Caco-2 (cell line): Measurements from ENCODE around the gene RCC1. TPM values are rescaled to one million over a fixed set of nuclear protein-coding genes. Genes with fewer than 3 reads are reported as not detected.

Experiments used
- BruUV-seq: library from RNA; stranded (reverse); fragments of 400-500 nt; replicated peaks from 2 replicates; lab custom pipeline; 2021; lab: Mats Ljungman, UMichigan
- CTCF ChIA-PET: fragments of 300-600 bp; sonication (Branson Sonifier 250); formaldehyde crosslinking; loops from one replicate; lab custom pipeline; 2022; ENCODE audit warnings: antibody characterized with exemption; lab: Charles Lee
- POLR2A ChIA-PET: fragments of 300-600 bp; sonication (Branson Sonifier 250); formaldehyde crosslinking; loops from one replicate; lab custom pipeline; 2022; ENCODE audit warnings: antibody characterized with exemption; lab: Charles Lee
- DNase-seq, 2 experiments: peaks; one replicate each; pipeline versions ENCODE4 v3.0.0 to v3.0.0-alpha.2; 2020 to 2022
- H3K27me3 ChIP-seq: replicated peaks from 2 replicates; pipeline ENCODE4 v1.6.0; 2011; ENCODE audit warnings: low read length; ENCODE audit not compliant: control insufficient read depth, insufficient read depth
- H3K36me3 ChIP-seq: 2 replicates; pipeline ENCODE4 v1.5.1; 2011; ENCODE audit warnings: low read length; ENCODE audit not compliant: control insufficient read depth, insufficient read depth
- H3K4me1 ChIP-seq: fragments of 250-450 bp; sonication (Bioruptor Pico); 2 replicates; pipeline ENCODE4 v1.5.1; 2020; ENCODE audit warnings: mild to moderate bottlenecking
- H3K4me3 ChIP-seq: 2 replicates; pipeline ENCODE4 v1.5.1; 2011; ENCODE audit warnings: low read depth, mild to moderate bottlenecking, control low read depth, low read length
- H3K9me3 ChIP-seq: fragments of 250-450 bp; sonication (Bioruptor Pico); 2 replicates; pipeline ENCODE4 v1.5.1; 2020; ENCODE audit warnings: mild to moderate bottlenecking, moderate library complexity
- H3K27ac Mint-ChIP-seq: one replicate; pipeline ENCODE4 v1.8.0; 2022; ENCODE audit warnings: mixed read lengths; ENCODE audit not compliant: unreplicated experiment
- H3K27me3 Mint-ChIP-seq: one replicate; pipeline ENCODE4 v1.8.0; 2022; ENCODE audit warnings: mixed read lengths; ENCODE audit not compliant: insufficient read depth, unreplicated experiment
- H3K36me3 Mint-ChIP-seq: one replicate; pipeline ENCODE4 v1.8.0; 2022; ENCODE audit warnings: mild to moderate bottlenecking, mixed read lengths; ENCODE audit not compliant: insufficient read depth, unreplicated experiment
- H3K4me1 Mint-ChIP-seq: one replicate; pipeline ENCODE4 v1.8.0; 2022; ENCODE audit warnings: low read depth, mixed read lengths; ENCODE audit not compliant: unreplicated experiment
- H3K4me3 Mint-ChIP-seq: one replicate; pipeline ENCODE4 v1.8.0; 2022; ENCODE audit warnings: mild to moderate bottlenecking, moderate library complexity, mixed read lengths; ENCODE audit not compliant: unreplicated experiment
- H3K9me3 Mint-ChIP-seq: one replicate; pipeline ENCODE4 v1.8.0; 2022; ENCODE audit warnings: mixed read lengths; ENCODE audit not compliant: unreplicated experiment
- intact Hi-C: fragments of 100-400 bp; cut with micrococcal nuclease; formaldehyde crosslinking; loops from one replicate; pipeline ENCODE4 v1.10.0; 2022; ENCODE audit not compliant: unreplicated experiment
- total RNA-seq: library from RNA; stranded (reverse); gene quantifications from 2 replicates; pipeline ENCODE4 v1.2.3, GENCODE V29; 2022
- TF ChIP-seq, protein P1 (sequence below), 2 experiments: fragments of 200-600 bp in 1 of 2; IDR thresholded peaks; 1 replicate in 1 of 2; 2 replicates in 1 of 2; pipeline versions ENCODE4 v1.5.1 to v1.8.0; 2011 to 2022; ENCODE audit warnings: antibody characterized with exemption in 1 of 2, control low read depth in 1 of 2, inconsistent platforms in 1 of 2, low read depth in 1 of 2, low read length in 1 of 2, mild to moderate bottlenecking in 1 of 2, moderate library complexity in 1 of 2; ENCODE audit not compliant: insufficient read depth in 1 of 2, severe bottlenecking in 1 of 2, unreplicated experiment in 1 of 2

The RCC1 gene
- total RNA-seq, 1 experiment from 2014 or later = 52.1 TPM

DNA sequence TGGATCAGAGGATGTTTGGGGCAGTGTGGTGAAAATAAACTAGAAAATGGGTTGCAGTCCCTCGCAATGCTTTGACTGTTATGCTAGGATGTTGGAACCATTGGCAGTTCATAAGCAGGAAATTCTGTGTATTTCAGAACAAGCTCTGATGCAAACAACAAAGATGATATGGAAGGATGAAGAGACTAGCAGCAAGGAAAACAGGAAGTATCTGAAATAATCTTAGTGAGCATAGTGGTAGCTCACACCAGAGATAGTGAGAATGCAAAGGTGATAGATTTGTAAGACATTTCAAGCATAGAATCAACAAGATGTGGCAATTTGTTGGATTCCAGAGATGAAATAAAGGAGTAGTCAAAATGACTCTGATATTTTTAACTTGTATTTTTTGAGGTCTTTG lies 11.1 kb upstream of the RCC1 start:
- Histone ChIP-seq H3K36me3 (no peaks in the 10 kb centered on the region), H3K9me3 (no peaks in the 10 kb centered on the region), H3K4me1 (no peaks in the 10 kb centered on the region), H3K27me3 (no peaks in the 10 kb centered on the region), H3K4me3 (no peak overlapping the region)
- Mint-ChIP-seq H3K27me3 (no peaks in the 10 kb centered on the region), H3K9me3 (no peaks in the 10 kb centered on the region), H3K27ac (no peak overlapping the region), H3K36me3 (peaks cover 40% of the 10 kb centered on the region), H3K4me1 (no peaks in the 10 kb centered on the region), H3K4me3 (no peak overlapping the region)
- TF ChIP-seq, protein P1, sequence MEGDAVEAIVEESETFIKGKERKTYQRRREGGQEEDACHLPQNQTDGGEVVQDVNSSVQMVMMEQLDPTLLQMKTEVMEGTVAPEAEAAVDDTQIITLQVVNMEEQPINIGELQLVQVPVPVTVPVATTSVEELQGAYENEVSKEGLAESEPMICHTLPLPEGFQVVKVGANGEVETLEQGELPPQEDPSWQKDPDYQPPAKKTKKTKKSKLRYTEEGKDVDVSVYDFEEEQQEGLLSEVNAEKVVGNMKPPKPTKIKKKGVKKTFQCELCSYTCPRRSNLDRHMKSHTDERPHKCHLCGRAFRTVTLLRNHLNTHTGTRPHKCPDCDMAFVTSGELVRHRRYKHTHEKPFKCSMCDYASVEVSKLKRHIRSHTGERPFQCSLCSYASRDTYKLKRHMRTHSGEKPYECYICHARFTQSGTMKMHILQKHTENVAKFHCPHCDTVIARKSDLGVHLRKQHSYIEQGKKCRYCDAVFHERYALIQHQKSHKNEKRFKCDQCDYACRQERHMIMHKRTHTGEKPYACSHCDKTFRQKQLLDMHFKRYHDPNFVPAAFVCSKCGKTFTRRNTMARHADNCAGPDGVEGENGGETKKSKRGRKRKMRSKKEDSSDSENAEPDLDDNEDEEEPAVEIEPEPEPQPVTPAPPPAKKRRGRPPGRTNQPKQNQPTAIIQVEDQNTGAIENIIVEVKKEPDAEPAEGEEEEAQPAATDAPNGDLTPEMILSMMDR (IDR thresholded peaks at IDR 0.05; ENCODE audit: insufficient read depth in 1 of 2, low read depth in 1 of 2, low read length in 1 of 2, severe bottlenecking in 1 of 2, unreplicated experiment in 1 of 2) = no peak
- no TSS peak for BruUV-seq
- no peak for DNase-seq
- CTCF ChIA-PET = no interaction called here
- POLR2A ChIA-PET = no interaction called here
- intact Hi-C loops = no loop called here

DNA sequence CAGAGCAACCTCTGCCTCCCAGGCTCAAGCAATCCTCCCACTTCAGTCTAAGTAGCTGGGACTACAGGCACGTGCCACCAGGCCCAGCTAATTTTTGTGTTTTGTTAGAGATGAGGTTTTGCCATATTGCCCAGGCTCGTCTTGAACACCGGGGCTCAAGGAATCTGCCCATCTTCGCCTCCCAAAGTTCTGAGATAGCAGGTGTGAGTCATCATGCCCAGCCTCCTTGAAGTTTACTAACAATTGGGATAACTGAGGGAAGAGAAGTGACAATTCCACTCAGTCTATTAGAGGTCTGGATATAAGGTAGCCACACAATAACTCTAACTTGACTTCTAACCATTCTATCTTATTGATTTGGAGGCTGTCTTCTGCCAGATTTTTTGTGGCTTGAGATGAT lies 6.3 kb upstream of the RCC1 start:
- no peak for DNase-seq
- Mint-ChIP-seq H3K36me3 (peaks cover 24% of the 10 kb centered on the region), H3K27me3 (no peaks in the 10 kb centered on the region), H3K9me3 (no peaks in the 10 kb centered on the region), H3K27ac (no peak overlapping the region), H3K4me1 (no peaks in the 10 kb centered on the region), H3K4me3 (no peak overlapping the region)
- TF ChIP-seq, protein P1 (IDR thresholded peaks at IDR 0.05; ENCODE audit: insufficient read depth in 1 of 2, low read depth in 1 of 2, low read length in 1 of 2, severe bottlenecking in 1 of 2, unreplicated experiment in 1 of 2) = no peak
- no peaks in the 10 kb centered on the region for H3K4me1 ChIP-seq
- ChIA-PET CTCF (no interaction called here), POLR2A (interaction anchor here (0.5 kb wide), 1 partner anchor 144 kb away, joined by 9 read pairs; the partner anchor contains the start of gene TAF12)
- intact Hi-C loops = no loop called here
- no peaks in the 10 kb centered on the region for H3K9me3 ChIP-seq
- no peaks in the 10 kb centered on the region for H3K36me3 ChIP-seq
- no peaks in the 10 kb centered on the region for H3K27me3 ChIP-seq
- BruUV-seq = no TSS peak
- H3K4me3 ChIP-seq = no peak overlapping the region

DNA sequence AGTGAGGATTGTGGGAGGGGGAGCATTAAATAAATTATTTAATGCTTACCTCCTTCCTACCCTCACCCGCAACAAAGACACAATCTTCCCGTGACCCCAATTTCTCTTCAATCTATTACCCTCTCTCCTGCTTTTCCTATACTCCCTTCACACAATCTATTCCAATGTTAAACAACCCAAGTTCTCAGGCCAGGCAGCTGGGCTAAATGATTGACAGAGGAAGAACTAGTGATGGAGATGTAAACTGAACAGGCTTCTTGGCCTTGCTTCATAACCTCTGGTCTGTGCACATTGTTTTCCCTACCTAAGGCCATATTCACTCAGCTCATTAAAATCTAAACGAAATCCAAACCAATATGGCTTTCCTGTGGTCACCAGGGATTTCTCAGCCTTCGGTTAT lies 3.9 kb upstream of the RCC1 start:
- Histone ChIP-seq H3K4me1 (no peaks in the 10 kb centered on the region), H3K36me3 (no peaks in the 10 kb centered on the region; the same call in 1 of the 2 replicates), H3K4me3 (no peak overlapping the region), H3K27me3 (no peaks in the 10 kb centered on the region), H3K9me3 (no peaks in the 10 kb centered on the region)
- no TSS peak for BruUV-seq
- H3K4me1 Mint-ChIP-seq = no peaks in the 10 kb centered on the region
- H3K36me3 Mint-ChIP-seq = peaks cover 22% of the 10 kb centered on the region
- H3K4me3 Mint-ChIP-seq = no peak overlapping the region
- no peaks in the 10 kb centered on the region for H3K27me3 Mint-ChIP-seq
- TF ChIP-seq, protein P1 (IDR thresholded peaks at IDR 0.05; ENCODE audit: insufficient read depth in 1 of 2, low read depth in 1 of 2, low read length in 1 of 2, severe bottlenecking in 1 of 2, unreplicated experiment in 1 of 2) = no peak
- no peak for DNase-seq
- ChIA-PET POLR2A (no interaction called here), CTCF (no interaction called here)
- H3K9me3 Mint-ChIP-seq = no peaks in the 10 kb centered on the region
- intact Hi-C loops = no loop called here
- no peak overlapping the region for H3K27ac Mint-ChIP-seq
